Fibroblast of lung (primary cell): ENCODE data around the gene CEP295NL. TPM values are rescaled to one million over a fixed set of nuclear protein-coding genes. Genes with fewer than 3 reads are reported as not detected.

Source experiments
- DNase-seq, 2 donors: peaks; one replicate each; pipeline versions ENCODE4 v3.0.0 to v3.0.0-alpha.2; 2010; ENCODE audit warnings: low read depth in 2 of 2
- H2AFZ ChIP-seq: 2 replicates; pipeline ENCODE4 v1.5.1; 2012; ENCODE audit warnings: low read length, control low read depth, inconsistent platforms
- H3K27ac ChIP-seq: 2 replicates; pipeline ENCODE4 v1.5.1; 2011; ENCODE audit warnings: low read length, control low read depth; ENCODE audit not compliant: insufficient read depth
- H3K27me3 ChIP-seq: 2 replicates; pipeline ENCODE4 v1.5.1; 2011; ENCODE audit warnings: mild to moderate bottlenecking, low read length; ENCODE audit not compliant: control insufficient read depth, insufficient read depth
- H3K36me3 ChIP-seq: 2 replicates; pipeline ENCODE4 v1.5.1; 2011; ENCODE audit warnings: low read length; ENCODE audit not compliant: control insufficient read depth, insufficient read depth
- H3K4me1 ChIP-seq: 2 replicates; pipeline ENCODE4 v1.5.1; 2011; ENCODE audit warnings: low read length; ENCODE audit not compliant: control insufficient read depth, insufficient read depth; ENCODE audit errors: extremely low read depth
- H3K4me2 ChIP-seq: 2 replicates; pipeline ENCODE4 v1.5.1; 2011; ENCODE audit warnings: low read length, control low read depth; ENCODE audit not compliant: insufficient read depth; ENCODE audit errors: extremely low read depth
- H3K4me3 ChIP-seq, 4 experiments: fragments of 200-600 bp in 1 of 4; sonication (generic) in 1 of 4; replicated peaks in 1 of 4; 2 replicates each; pipeline ENCODE4 v1.5.1; 2011 to 2016; ENCODE audit warnings: low read length in 4 of 4, low read depth in 3 of 4, mild to moderate bottlenecking in 3 of 4, control low read depth in 2 of 4, inconsistent platforms in 1 of 4, mixed read lengths in 1 of 4; ENCODE audit not compliant: insufficient read depth in 1 of 4; ENCODE audit errors: control extremely low read depth in 1 of 4
- H3K79me2 ChIP-seq: 2 replicates; pipeline ENCODE4 v1.5.1; 2012; ENCODE audit warnings: mild to moderate bottlenecking, low read length, inconsistent platforms; ENCODE audit not compliant: control insufficient read depth, insufficient read depth
- H3K9ac ChIP-seq: 2 replicates; pipeline ENCODE4 v1.5.1; 2011; ENCODE audit warnings: mild to moderate bottlenecking, low read length, control low read depth; ENCODE audit not compliant: insufficient read depth
- H3K9me3 ChIP-seq: 2 replicates; pipeline ENCODE4 v1.5.1; 2012; ENCODE audit warnings: low read depth, low read length; ENCODE audit not compliant: control insufficient read depth, insufficient read depth
- H4K20me1 ChIP-seq: 2 replicates; pipeline ENCODE4 v1.5.1; 2011; ENCODE audit warnings: low read length; ENCODE audit not compliant: control insufficient read depth, insufficient read depth; ENCODE audit errors: extremely low read depth
- CTCF ChIP-seq, 2 donors: IDR thresholded peaks in 1 of 2; conservative IDR thresholded peaks in 1 of 2; 1 replicate in 1 of 2; 2 replicates in 1 of 2; pipeline ENCODE4 v1.5.1; 2011 to 2012; ENCODE audit warnings: low read length in 2 of 2, control low read depth in 1 of 2, inconsistent platforms in 1 of 2, low read depth in 1 of 2, mild to moderate bottlenecking in 1 of 2
- EZH2 ChIP-seq: IDR thresholded peaks from 2 replicates; pipeline ENCODE4 v1.5.1; 2012; ENCODE audit warnings: low read length, control low read depth, mild to moderate bottlenecking; ENCODE audit errors: missing control alignments
- polyA plus RNA-seq, 2 donors: library from polyadenylated mRNA; depleted of rRNA in 1 of 2; stranded (reverse) in 1 of 2; unstranded in 1 of 2; fragments of >200 nt; gene quantifications; 2 replicates each; pipeline ENCODE4 v1.2.1, GENCODE V29; 2011 to 2012; ENCODE audit warnings: missing spikeins in 1 of 2
- total RNA-seq: library from RNA; depleted of rRNA; stranded (reverse); fragments of >200 nt; gene quantifications from 2 replicates; pipeline ENCODE4 v1.2.1, GENCODE V29; 2014

The CEP295NL gene
- total and polyA plus RNA-seq, 2 donors (not counting 1 experiment from before 2014, with no cell fraction given): 0.10 to 2.8 TPM

- Histone ChIP-seq H3K9me3 (no peaks in the 10 kb centered on the region), H3K27me3 (no peaks in the 10 kb centered on the region), H3K79me2 (peaks cover 93% of the 10 kb centered on the region), H4K20me1 (peaks cover 2% of the 10 kb centered on the region), H3K4me1 (peaks cover 15% of the 10 kb centered on the region), H3K27ac (no peak overlapping the region), H3K36me3 (peaks cover 25% of the 10 kb centered on the region), H3K4me3 (no peak overlapping the region), H3K9ac (no peak overlapping the region), H2AFZ (no peak overlapping the region), H3K4me2 (no peak overlapping the region)
- DNase-seq: no peak
- no peak for TF ChIP-seq EZH2
- TF ChIP-seq CTCF (conservative IDR thresholded peaks at IDR 0.05 in 1 of 2, IDR thresholded peaks at IDR 0.05 in 1 of 2; ENCODE audit: low read depth in 1 of 2, low read length in 2 of 2): no peak
These were observed 1.2 kb downstream of the CEP295NL start for GRCh38 chr17:78901806-78902205.

GRCh38 chr17:78900816-78901215 is 2.2 kb downstream of the CEP295NL start:
- no peak overlapping the region for H3K27ac ChIP-seq
- no peak overlapping the region for H2AFZ ChIP-seq
- H3K9ac ChIP-seq: no peak overlapping the region
- H3K36me3 ChIP-seq: peaks cover 25% of the 10 kb centered on the region
- peaks cover 2% of the 10 kb centered on the region for H4K20me1 ChIP-seq
- H3K4me1 ChIP-seq: peaks cover 24% of the 10 kb centered on the region
- H3K79me2 ChIP-seq: peaks cover 95% of the 10 kb centered on the region
- H3K27me3 ChIP-seq: no peaks in the 10 kb centered on the region
- no peak overlapping the region for H3K4me3 ChIP-seq
- H3K4me2 ChIP-seq: no peak overlapping the region
- H3K9me3 ChIP-seq: no peaks in the 10 kb centered on the region
- TF ChIP-seq CTCF (conservative IDR thresholded peaks at IDR 0.05 in 1 of 2, IDR thresholded peaks at IDR 0.05 in 1 of 2; ENCODE audit: low read depth in 1 of 2, low read length in 2 of 2) (no peak), EZH2 (no peak)
- no peak for DNase-seq

- Histone ChIP-seq H3K4me1 (peaks cover 24% of the 10 kb centered on the region), H2AFZ (no peak overlapping the region), H3K27ac (no peak overlapping the region), H3K4me2 (no peak overlapping the region), H3K4me3 (no peak overlapping the region), H4K20me1 (no peaks in the 10 kb centered on the region), H3K27me3 (no peaks in the 10 kb centered on the region), H3K9me3 (no peaks in the 10 kb centered on the region), H3K36me3 (peaks cover 25% of the 10 kb centered on the region), H3K9ac (no peak overlapping the region), H3K79me2 (peaks cover 95% of the 10 kb centered on the region)
- TF ChIP-seq EZH2 (no peak), CTCF (conservative IDR thresholded peaks at IDR 0.05 in 1 of 2, IDR thresholded peaks at IDR 0.05 in 1 of 2; ENCODE audit: low read depth in 1 of 2, low read length in 2 of 2) (no peak)
- peak; percentile 43 to 45 for DNase-seq
These were observed 3.4 kb downstream of the CEP295NL start for GRCh38 chr17:78899361-78900260.
